Activated CD4-positive, alpha-beta T cell treated with anti-CD3 and anti-CD28 coated beads for 36 hours (primary cell): ENCODE measurements around the gene VCAN. TPM values are rescaled to one million over a fixed set of nuclear protein-coding genes. Genes with fewer than 3 reads are reported as not detected.
"Not testable (repeated sequence)": the region's sequence is repeated elsewhere in the genome, so short reads cannot be mapped to it uniquely, and the experiment has no call there.

ENCODE experiments used
- ATAC-seq: fragments of 200-7000 bp; cut with Tn5 transposase; one replicate; pipeline ENCODE4 v1.10.0; 2021; ENCODE audit warnings: mild to moderate bottlenecking, moderate library complexity
- CTCF ChIA-PET: fragments of 350-600 bp; sonication (Branson Sonifier 250); formaldehyde crosslinking; loops from one replicate; lab custom pipeline; 2021; ENCODE audit warnings: antibody characterized with exemption; lab: Charles Lee
- POLR2A ChIA-PET: fragments of 350-600 bp; sonication (Branson Sonifier 250); formaldehyde crosslinking; loops from one replicate; lab custom pipeline; 2021; ENCODE audit warnings: antibody characterized with exemption, inconsistent platforms; lab: Charles Lee
- DNase-seq: peaks from one replicate; pipeline ENCODE4 v3.0.0-alpha.2; 2020
- H3K27ac Mint-ChIP-seq: one replicate; pipeline ENCODE4 v1.8.0; 2021; ENCODE audit warnings: mixed read lengths
- H3K27me3 Mint-ChIP-seq: one replicate; pipeline ENCODE4 v1.8.0; 2021; ENCODE audit warnings: mixed read lengths
- H3K36me3 Mint-ChIP-seq: one replicate; pipeline ENCODE4 v1.8.0; 2021; ENCODE audit warnings: low read depth, mixed read lengths
- H3K4me1 Mint-ChIP-seq: one replicate; pipeline ENCODE4 v1.8.0; 2021; ENCODE audit warnings: mixed read lengths
- H3K4me3 Mint-ChIP-seq: one replicate; pipeline ENCODE4 v1.8.0; 2021; ENCODE audit warnings: mild to moderate bottlenecking, moderate library complexity, mixed read lengths
- H3K9me3 Mint-ChIP-seq: one replicate; pipeline ENCODE4 v1.8.0; 2021; ENCODE audit warnings: low read depth, mixed read lengths
- intact Hi-C, 2 experiments: fragments of 100-400 bp; cut with DNase I in 1 of 2; cut with micrococcal nuclease in 1 of 2; formaldehyde crosslinking; loops; one replicate each; pipeline versions ENCODE4 v1.14.2 to v1.15.1; 2022 to 2024; cut with DNase I, micrococcal nuclease
- total RNA-seq, 2 experiments: library from RNA; stranded (reverse); gene quantifications; one replicate each; pipeline ENCODE4 v1.2.3, GENCODE V29; 2021

Gene VCAN
- total RNA-seq: not detected

GRCh38 chr5:83471405-83472212 lies at the start of gene VCAN:
Gene VCAN, plus strand, starts transcription at chr5:83471744. Its CDS starts 11,775 bp downstream, at chr5:83483519.
- H3K4me1 Mint-ChIP-seq: peaks cover 38% of the 10 kb centered on the region
- peak; percentile 14 for DNase-seq
- intact Hi-C loops: loop anchor here (2.0 to 10.0 kb wide), 4 partner anchors 91 to 1119 kb away; partner anchors contain the start of genes TMEM167A (in 1 of the 2) and XRCC4 (in 1 of the 2)
- H3K27ac Mint-ChIP-seq: no peak within 1 kb of the TSS
- POLR2A ChIA-PET: interaction anchor here (0.6 kb wide), 1 partner anchor 1119 kb away, joined by 4 read pairs; no protein-coding TSS in a partner anchor
- H3K27me3 Mint-ChIP-seq: peaks cover 66% of the 10 kb centered on the region
- H3K4me3 Mint-ChIP-seq: peak within 1 kb of the TSS; percentile 75
- no peak for ATAC-seq
- H3K9me3 Mint-ChIP-seq: no peaks in the 10 kb centered on the region
- CTCF ChIA-PET: interaction anchor here (0.6 to 0.7 kb wide), 2 partner anchors 17 to 271 kb away, joined by 3 read pairs; no protein-coding TSS in a partner anchor
- H3K36me3 Mint-ChIP-seq: no peaks in the 10 kb centered on the region

- intact Hi-C loops: no loop called here
- no peak overlapping the region for H3K27ac Mint-ChIP-seq
- POLR2A ChIA-PET: no interaction called here
Measured at GRCh38 chr5:83422284-83422683, 49.3 kb upstream of the VCAN start.

GRCh38 chr5:83426855-83427254 lies 44.7 kb upstream of the VCAN start:
- no peak for ATAC-seq
- POLR2A ChIA-PET: no interaction called here
- peaks cover 2% of the 10 kb centered on the region for H3K9me3 Mint-ChIP-seq
- no peak for DNase-seq
- intact Hi-C loops: no loop called here
- H3K36me3 Mint-ChIP-seq: peaks cover 1% of the 10 kb centered on the region
- no peak overlapping the region for H3K27ac Mint-ChIP-seq
- CTCF ChIA-PET: interaction anchor here (0.7 to 1.5 kb wide), 2 partner anchors 20 to 1074 kb away, joined by 3 read pairs; no protein-coding TSS in a partner anchor
- no peaks in the 10 kb centered on the region for H3K4me1 Mint-ChIP-seq
- no peaks in the 10 kb centered on the region for H3K27me3 Mint-ChIP-seq
- H3K4me3 Mint-ChIP-seq: no peak overlapping the region

More at GRCh38 chr5:83422284-83422683, 49.3 kb upstream of the VCAN start:
- Mint-ChIP-seq H3K9me3 (peaks cover 9% of the 10 kb centered on the region), H3K4me1 (no peaks in the 10 kb centered on the region), H3K27me3 (no peaks in the 10 kb centered on the region), H3K36me3 (peaks cover 1% of the 10 kb centered on the region), H3K4me3 (no peak overlapping the region)
- no peak for ATAC-seq
- DNase-seq: no peak
- CTCF ChIA-PET: no interaction called here

- no peaks in the 10 kb centered on the region for H3K9me3 Mint-ChIP-seq
- H3K36me3 Mint-ChIP-seq: no peaks in the 10 kb centered on the region
- no peak overlapping the region for H3K4me3 Mint-ChIP-seq
- intact Hi-C loops: no loop called here
- no peak overlapping the region for H3K27ac Mint-ChIP-seq
- H3K4me1 Mint-ChIP-seq: no peaks in the 10 kb centered on the region
- no peaks in the 10 kb centered on the region for H3K27me3 Mint-ChIP-seq
- CTCF ChIA-PET: interaction anchor here (1.5 to 2.2 kb wide), 2 partner anchors 13 to 1075 kb away, joined by 3 to 5 read pairs; no protein-coding TSS in a partner anchor
- POLR2A ChIA-PET: interaction anchor here (0.6 kb wide), 1 partner anchor 798 kb away, joined by 9 read pairs; no protein-coding TSS in a partner anchor
- no peak for ATAC-seq
- DNase-seq: no peak
Measured at GRCh38 chr5:83428126-83428525, 43.4 kb upstream of the VCAN start.

- POLR2A ChIA-PET: no interaction called here
- no peaks in the 10 kb centered on the region for H3K9me3 Mint-ChIP-seq
- intact Hi-C loops: no loop called here
- ATAC-seq (no peak), DNase-seq (no peak)
- no peaks in the 10 kb centered on the region for H3K27me3 Mint-ChIP-seq
- H3K4me3 Mint-ChIP-seq: no peak overlapping the region
- CTCF ChIA-PET: interaction anchor here (0.6 to 2.2 kb wide), 4 partner anchors 10 to 683 kb away, joined by 3 to 5 read pairs (median 5); no protein-coding TSS in a partner anchor
- no peak overlapping the region for H3K27ac Mint-ChIP-seq
- no peaks in the 10 kb centered on the region for H3K36me3 Mint-ChIP-seq
- H3K4me1 Mint-ChIP-seq: no peaks in the 10 kb centered on the region
Measured at GRCh38 chr5:83428890-83429289, 42.7 kb upstream of the VCAN start.

- H3K36me3 Mint-ChIP-seq: no peaks in the 10 kb centered on the region
- no peaks in the 10 kb centered on the region for H3K4me1 Mint-ChIP-seq
- ATAC-seq (peak; percentile 81), DNase-seq (peak; percentile 75)
- intact Hi-C loops: loop anchor here (1.0 to 5.0 kb wide), 6 partner anchors 132 to 1118 kb away; no protein-coding TSS in a partner anchor
- CTCF ChIA-PET: interaction anchor here (0.6 to 2.2 kb wide), 16 partner anchors 9 to 1083 kb away, joined by 3 to 6 read pairs (median 3); no protein-coding TSS in a partner anchor
- H3K27me3 Mint-ChIP-seq: no peaks in the 10 kb centered on the region
- no peak overlapping the region for H3K4me3 Mint-ChIP-seq
- no peaks in the 10 kb centered on the region for H3K9me3 Mint-ChIP-seq
- POLR2A ChIA-PET: no interaction called here
- H3K27ac Mint-ChIP-seq: no peak overlapping the region
Measured at GRCh38 chr5:83430130-83431010, 41.2 kb upstream of the VCAN start.

- no peak for ATAC-seq
- DNase-seq: no peak
- Mint-ChIP-seq H3K9me3 (no peaks in the 10 kb centered on the region), H3K36me3 (no peaks in the 10 kb centered on the region), H3K27me3 (no peaks in the 10 kb centered on the region), H3K27ac (no peak overlapping the region), H3K4me3 (no peak overlapping the region), H3K4me1 (no peaks in the 10 kb centered on the region)
- CTCF ChIA-PET: interaction anchor here (0.7 kb wide), 1 partner anchor 125 kb away, joined by 6 read pairs; no protein-coding TSS in a partner anchor
- POLR2A ChIA-PET: no interaction called here
- intact Hi-C loops: loop anchor here (5.0 kb wide), 2 partner anchors 128 to 1122 kb away; no protein-coding TSS in a partner anchor
Measured at GRCh38 chr5:83433891-83434290, 37.7 kb upstream of the VCAN start.

- Mint-ChIP-seq H3K36me3 (no peaks in the 10 kb centered on the region), H3K4me1 (no peaks in the 10 kb centered on the region), H3K9me3 (no peaks in the 10 kb centered on the region), H3K27ac (no peak overlapping the region), H3K4me3 (no peak overlapping the region), H3K27me3 (no peaks in the 10 kb centered on the region)
- ATAC-seq: no peak
- ChIA-PET CTCF (interaction anchor here (0.6 to 1.0 kb wide), 3 partner anchors 173 to 741 kb away, joined by 3 read pairs; no protein-coding TSS in a partner anchor), POLR2A (no interaction called here)
- intact Hi-C loops: loop anchor here (5.0 kb wide), 2 partner anchors 127 to 1123 kb away; no protein-coding TSS in a partner anchor
- no peak for DNase-seq
Measured at GRCh38 chr5:83434946-83435345, 36.6 kb upstream of the VCAN start.

GRCh38 chr5:83436276-83436675 lies 35.3 kb upstream of the VCAN start:
- no peak for ATAC-seq
- ChIA-PET POLR2A (no interaction called here), CTCF (no interaction called here)
- H3K27me3 Mint-ChIP-seq: no peaks in the 10 kb centered on the region
- no peak overlapping the region for H3K27ac Mint-ChIP-seq
- DNase-seq: no peak
- intact Hi-C loops: no loop called here
- H3K4me3 Mint-ChIP-seq: no peak overlapping the region
- H3K9me3 Mint-ChIP-seq: no peaks in the 10 kb centered on the region
- no peaks in the 10 kb centered on the region for H3K4me1 Mint-ChIP-seq
- H3K36me3 Mint-ChIP-seq: no peaks in the 10 kb centered on the region

GRCh38 chr5:83437697-83438096 lies 33.8 kb upstream of the VCAN start:
- H3K36me3 Mint-ChIP-seq, H3K27ac Mint-ChIP-seq, H3K27me3 Mint-ChIP-seq, CTCF ChIA-PET, intact Hi-C loops, H3K4me3 Mint-ChIP-seq, POLR2A ChIA-PET, DNase-seq, H3K9me3 Mint-ChIP-seq, ATAC-seq, H3K4me1 Mint-ChIP-seq: not testable (repeated sequence)

- ATAC-seq (no peak), DNase-seq (no peak)
- intact Hi-C loops: no loop called here
- Mint-ChIP-seq H3K36me3 (no peaks in the 10 kb centered on the region), H3K4me3 (no peak overlapping the region), H3K27ac (no peak overlapping the region), H3K9me3 (no peaks in the 10 kb centered on the region), H3K4me1 (no peaks in the 10 kb centered on the region), H3K27me3 (no peaks in the 10 kb centered on the region)
- ChIA-PET POLR2A (no interaction called here), CTCF (no interaction called here)
Measured at GRCh38 chr5:83440826-83441225, 30.7 kb upstream of the VCAN start.
